Measurements from ENCODE around the gene MTHFD1L. TPM values are rescaled to one million over a fixed set of nuclear protein-coding genes. Genes with fewer than 3 reads are reported as not detected.

MTHFD1L gene
- total and polyA plus RNA-seq, 11 donors, result 1.1 to 13.2 (median 4.2) TPM

GRCh38 chr6:150924808-150925589 lies 59.5 kb downstream of the MTHFD1L start:
- ATAC-seq, result peak; percentile 49 to 85 (median 76)
- intact Hi-C loops (cut with DNase I), result no loop called here

GRCh38 chr6:150925590-150925928 lies 60.1 kb downstream of the MTHFD1L start:
- TF ChIP-seq CTCF (IDR thresholded peaks at IDR 0.05) (no peak), POLR2A (IDR thresholded peaks at IDR 0.05) (no peak)
- H3K4me1 ChIP-seq, result peaks cover 0 to 11% (median 0%) of the 10 kb centered on the region in 12 donors
- peak overlapping the region in 4 of 12 donors; percentile 54 to 63 (median 60) for H3K27ac ChIP-seq
- H3K27me3 ChIP-seq, result no peaks in the 10 kb centered on the region
- WGBS, 4 donors, result 76 to 85% (median 79%) methylated on average over 5 of the region's 5 CpGs
- no peak overlapping the region for H3K4me3 ChIP-seq
- DNase-seq, result no peak
- intact Hi-C loops (cut with DNase I), result no loop called here
- peaks cover 0 to 8% (median 0%) of the 10 kb centered on the region in 9 donors for H3K36me3 ChIP-seq
- peak in 3 of 4 donors; percentile 12 to 76 (median 59) for ATAC-seq
- H3K9me3 ChIP-seq, result no peaks in the 10 kb centered on the region

More at GRCh38 chr6:150924808-150925589, 59.5 kb downstream of the MTHFD1L start:
- H3K27ac ChIP-seq, result peak overlapping the region in 5 of 12 donors; percentile 38 to 80 (median 57)
- 76 to 90% (median 89%) methylated on average over 9 to 11 of the region's 11 CpGs for WGBS, 4 donors
- peaks cover 0 to 11% (median 0%) of the 10 kb centered on the region in 12 donors for H3K4me1 ChIP-seq
- H3K9me3 ChIP-seq, result no peaks in the 10 kb centered on the region
- H3K4me3 ChIP-seq, result no peak overlapping the region
- H3K36me3 ChIP-seq, result peaks cover 0 to 10% (median 0%) of the 10 kb centered on the region in 9 donors
- no peaks in the 10 kb centered on the region for H3K27me3 ChIP-seq
- DNase-seq, result no peak
- TF ChIP-seq POLR2A (IDR thresholded peaks at IDR 0.05), result no peak
- TF ChIP-seq CTCF (IDR thresholded peaks at IDR 0.05), result no peak

GRCh38 chr6:150925976-150926375 lies 60.5 kb downstream of the MTHFD1L start:
- DNase-seq, result no peak
- Histone ChIP-seq H3K27me3 (no peaks in the 10 kb centered on the region), H3K36me3 (peaks cover 0 to 8% (median 0%) of the 10 kb centered on the region in 9 donors), H3K4me1 (peaks cover 0 to 11% (median 0%) of the 10 kb centered on the region in 12 donors), H3K9me3 (no peaks in the 10 kb centered on the region), H3K4me3 (no peak overlapping the region), H3K27ac (peak overlapping the region in 4 of 12 donors; percentile 54 to 63 (median 60))
- TF ChIP-seq POLR2A (IDR thresholded peaks at IDR 0.05) (no peak), CTCF (IDR thresholded peaks at IDR 0.05) (no peak)
- 64 to 81% (median 78%) methylated on average over 7 of the region's 7 CpGs for WGBS, 4 donors
- ATAC-seq, result peak in 1 of 4 donors; percentile 22
- intact Hi-C loops (cut with DNase I), result no loop called here

- WGBS, 4 donors, result 76 to 79% (median 78%) methylated on average over 3 of the region's 3 CpGs
- TF ChIP-seq CTCF (IDR thresholded peaks at IDR 0.05), result peak in 3 of 12 donors; percentile 11 to 23 (median 15)
- TF ChIP-seq POLR2A (IDR thresholded peaks at IDR 0.05), result no peak
These were observed 63.4 kb downstream of the MTHFD1L start for GRCh38 chr6:150928882-150929281.

More at GRCh38 chr6:150928882-150929281, 63.4 kb downstream of the MTHFD1L start:
- Histone ChIP-seq H3K27ac (no peak overlapping the region), H3K36me3 (no peaks in the 10 kb centered on the region), H3K4me1 (peaks cover 0 to 20% (median 0%) of the 10 kb centered on the region in 12 donors), H3K27me3 (no peaks in the 10 kb centered on the region), H3K4me3 (no peak overlapping the region), H3K9me3 (no peaks in the 10 kb centered on the region)
- ATAC-seq, result no peak
- intact Hi-C loops (cut with DNase I), result no loop called here
- no peak for DNase-seq
